H1 (cell line): ENCODE results near the gene CNTN5. TPM values are rescaled to one million over a fixed set of nuclear protein-coding genes. Genes with fewer than 3 reads are reported as not detected.
A peak's percentile ranks its signal among the peaks of the same experiment; 100 is the strongest.

Experiments
- CTCF ChIA-PET: fragments of 300-600 bp; sonication (Branson Sonifier 250); formaldehyde crosslinking; loops from one replicate; lab custom pipeline; 2021; ENCODE audit not compliant: partially characterized antibody; lab: Charles Lee
- POLR2A ChIA-PET: fragments of 300-600 bp; sonication (Branson Sonifier 250); formaldehyde crosslinking; loops from one replicate; lab custom pipeline; 2021; ENCODE audit warnings: inconsistent platforms; ENCODE audit not compliant: partially characterized antibody; lab: Charles Lee
- DNase-seq, 2 experiments: peaks; one replicate each; pipeline versions ENCODE4 v3.0.0 to v3.0.0-alpha.2; 2010 to 2022; ENCODE audit warnings: low spot score in 2 of 2, low read depth in 1 of 2, mixed read lengths in 1 of 2
- FAIRE-seq: peaks from 2 replicates; lab custom pipeline; 2011; peaks lifted over from hg19 to GRCh38; lab: Jason Lieb, UNC
- H2AFZ ChIP-seq: 2 replicates; pipeline ENCODE4 v1.8.1; 2012; ENCODE audit warnings: low read length, inconsistent platforms
- H2AK5ac ChIP-seq: 2 replicates; pipeline ENCODE4 v1.6.1; 2013; ENCODE audit warnings: low read depth, low read length
- H2BK120ac ChIP-seq: replicated peaks from 2 replicates; pipeline ENCODE3; 2013; ENCODE audit warnings: low read depth, low read length, inconsistent platforms
- H2BK12ac ChIP-seq: 2 replicates; pipeline ENCODE4 v1.6.1; 2013; ENCODE audit warnings: low read depth, low read length
- H2BK15ac ChIP-seq: 2 replicates; pipeline ENCODE4 v1.6.1; 2013; ENCODE audit warnings: low read length
- H2BK20ac ChIP-seq: 2 replicates; pipeline ENCODE4 v1.6.1; 2013; ENCODE audit warnings: low read length
- H2BK5ac ChIP-seq: 2 replicates; pipeline ENCODE4 v1.6.1; 2013; ENCODE audit warnings: low read depth, low read length
- H3K14ac ChIP-seq: 2 replicates; pipeline ENCODE4 v1.6.1; 2013; ENCODE audit warnings: inconsistent platforms; ENCODE audit not compliant: insufficient read length
- H3K18ac ChIP-seq: 2 replicates; pipeline ENCODE4 v1.6.1; 2013; ENCODE audit warnings: low read length; ENCODE audit errors: extremely low read depth
- H3K23ac ChIP-seq: 2 replicates; pipeline ENCODE4 v1.6.1; 2013; ENCODE audit warnings: inconsistent platforms; ENCODE audit not compliant: insufficient read length
- H3K23me2 ChIP-seq: 2 replicates; pipeline ENCODE4 v1.6.1; 2013; ENCODE audit warnings: low read depth, low read length
- H3K27ac ChIP-seq: 2 replicates; pipeline ENCODE4 v1.6.1; 2011; ENCODE audit warnings: low read depth, low read length, inconsistent platforms
- H3K27me3 ChIP-seq, 4 experiments: replicated peaks in 1 of 4; 1 replicate in 1 of 4; 2 replicates in 3 of 4; pipeline versions ENCODE4 v1.6.1 to v1.8.1; 2011 to 2013; ENCODE audit warnings: low read length in 3 of 4, mild to moderate bottlenecking in 3 of 4, inconsistent platforms in 2 of 4, mixed read lengths in 2 of 4, moderate library complexity in 1 of 4; ENCODE audit not compliant: control insufficient read depth in 3 of 4, insufficient read depth in 3 of 4; ENCODE audit errors: extremely low read depth in 1 of 4
- H3K36me3 ChIP-seq, 4 experiments: 2 replicates each; pipeline versions ENCODE4 v1.6.1 to v1.8.1; 2011 to 2013; ENCODE audit warnings: mild to moderate bottlenecking in 4 of 4, low read length in 3 of 4, moderate library complexity in 2 of 4, control low read depth in 1 of 4, inconsistent platforms in 1 of 4; ENCODE audit not compliant: insufficient read depth in 4 of 4, control insufficient read depth in 2 of 4
- H3K4ac ChIP-seq: replicated peaks from 2 replicates; pipeline ENCODE3; 2013; ENCODE audit warnings: low read length, low read depth, mixed read lengths, inconsistent platforms; ENCODE audit not compliant: insufficient read length
- H3K4me1 ChIP-seq, 4 experiments: replicated peaks in 1 of 4; 1 replicate in 1 of 4; 2 replicates in 3 of 4; pipeline versions ENCODE4 v1.6.1 to v1.8.1; 2011 to 2013; ENCODE audit warnings: low read length in 3 of 4, inconsistent platforms in 2 of 4, mixed read lengths in 1 of 4; ENCODE audit not compliant: insufficient read depth in 4 of 4, control insufficient read depth in 3 of 4
- H3K4me2 ChIP-seq, 2 experiments: 2 replicates each; pipeline versions ENCODE4 v1.6.1 to v1.8.1; 2011 to 2013; ENCODE audit warnings: low read depth in 2 of 2, low read length in 2 of 2, control low read depth in 1 of 2, inconsistent platforms in 1 of 2, mild to moderate bottlenecking in 1 of 2; ENCODE audit not compliant: insufficient read depth in 1 of 2
- H3K4me3 ChIP-seq, 4 experiments: fragments of 200-600, 300-600 bp in 1 of 4; sonication (generic), shearing (Covaris generic), sonication (Bioruptor Twin) in 1 of 4; 2 replicates each; pipeline versions ENCODE4 v1.5.1 to v1.8.1; 2011 to 2016; ENCODE audit warnings: low read length in 4 of 4, low read depth in 3 of 4, control low read depth in 2 of 4, inconsistent platforms in 2 of 4, mild to moderate bottlenecking in 2 of 4, mixed read lengths in 1 of 4, moderate library complexity in 1 of 4; ENCODE audit not compliant: insufficient read depth in 2 of 4; ENCODE audit errors: extremely low read depth in 1 of 4
- H3K56ac ChIP-seq: replicated peaks from 2 replicates; pipeline ENCODE3; 2013; ENCODE audit warnings: low read depth, mild to moderate bottlenecking, mixed read lengths, low read length, inconsistent platforms; ENCODE audit not compliant: insufficient read length
- H3K79me1 ChIP-seq: 2 replicates; pipeline ENCODE4 v1.6.1; 2013; ENCODE audit warnings: low read depth, low read length, control low read depth
- H3K79me2 ChIP-seq, 2 experiments: 2 replicates each; pipeline versions ENCODE4 v1.6.1 to v1.8.1; 2012 to 2013; ENCODE audit warnings: low read length in 2 of 2, mild to moderate bottlenecking in 2 of 2, inconsistent platforms in 1 of 2; ENCODE audit not compliant: insufficient read depth in 2 of 2, control insufficient read depth in 1 of 2
- H3K9ac ChIP-seq, 4 experiments: replicated peaks in 1 of 4; 1 replicate in 1 of 4; 2 replicates in 3 of 4; pipeline versions ENCODE4 v1.6.1 to v1.8.1; 2011 to 2013; ENCODE audit warnings: low read depth in 3 of 4, low read length in 3 of 4, control low read depth in 2 of 4, mild to moderate bottlenecking in 2 of 4, moderate library complexity in 2 of 4, inconsistent platforms in 1 of 4; ENCODE audit errors: extremely low read depth in 1 of 4
- H3K9me3 ChIP-seq, 2 experiments: 2 replicates each; pipeline versions ENCODE4 v1.6.1 to v1.8.1; 2012 to 2013; ENCODE audit warnings: mild to moderate bottlenecking in 2 of 2, moderate library complexity in 2 of 2, control low read depth in 1 of 2, inconsistent platforms in 1 of 2, low read depth in 1 of 2, low read length in 1 of 2, mixed read lengths in 1 of 2; ENCODE audit not compliant: insufficient read depth in 2 of 2
- H4K20me1 ChIP-seq, 2 experiments: replicated peaks in 1 of 2; 2 replicates each; pipeline versions ENCODE3 to v1.8.1; 2011 to 2013; ENCODE audit warnings: inconsistent platforms in 2 of 2, low read length in 2 of 2, mild to moderate bottlenecking in 1 of 2; ENCODE audit not compliant: insufficient read depth in 2 of 2, control insufficient read depth in 1 of 2
- H4K5ac ChIP-seq: 2 replicates; pipeline ENCODE4 v1.6.1; 2013; ENCODE audit warnings: low read length, low read depth, mixed read lengths, inconsistent platforms; ENCODE audit not compliant: insufficient read length
- H4K8ac ChIP-seq: 2 replicates; pipeline ENCODE4 v1.8.0; 2013; ENCODE audit warnings: mild to moderate bottlenecking, moderate library complexity, low read length, inconsistent platforms; ENCODE audit not compliant: insufficient read depth; ENCODE audit errors: extremely low read depth
- H4K91ac ChIP-seq: replicated peaks from 2 replicates; pipeline ENCODE3; 2013; ENCODE audit warnings: low read length, mixed read lengths, inconsistent platforms; ENCODE audit not compliant: insufficient read length
- GTF2F1 ChIP-seq: IDR thresholded peaks from 2 replicates; pipeline ENCODE4 v1.6.1; 2012; ENCODE audit warnings: low read depth, low read length, improper control_type of control experiment, borderline replicate concordance
- HDAC2 ChIP-seq, 2 experiments: fragments of 300-600 bp in 1 of 2; sonication (generic) in 1 of 2; IDR thresholded peaks; 2 replicates each; pipeline ENCODE4 v1.6.1; 2011 to 2012; ENCODE audit warnings: low read depth in 2 of 2, low read length in 2 of 2, mild to moderate bottlenecking in 2 of 2, moderate library complexity in 2 of 2, borderline replicate concordance in 1 of 2, inconsistent platforms in 1 of 2
- RAD21 ChIP-seq, 2 experiments: IDR thresholded peaks in 1 of 2; conservative IDR thresholded peaks in 1 of 2; 2 replicates each; pipeline ENCODE4 v1.6.1; 2011; ENCODE audit warnings: low read depth in 2 of 2, low read length in 2 of 2, improper control_type of control experiment in 1 of 2, inconsistent platforms in 1 of 2, mild to moderate bottlenecking in 1 of 2, moderate library complexity in 1 of 2
- SIRT6 ChIP-seq: IDR thresholded peaks from one replicate; pipeline ENCODE4 v1.7.1; 2012; ENCODE audit warnings: low read length, inconsistent platforms
- SIX5 ChIP-seq: IDR thresholded peaks from 2 replicates; pipeline ENCODE4 v1.6.1; 2011; ENCODE audit warnings: mild to moderate bottlenecking, low read depth, low read length
- YY1 ChIP-seq: IDR thresholded peaks from 2 replicates; pipeline ENCODE4 v1.6.1; 2011; ENCODE audit warnings: low read depth, mild to moderate bottlenecking, low read length
- ZNF274 ChIP-seq: IDR thresholded peaks from 2 replicates; pipeline ENCODE4 v1.7.0; 2012; ENCODE audit warnings: low read length, borderline replicate concordance; ENCODE audit errors: extremely low read depth
- WGBS, 2 experiments: shearing (Covaris generic) in 1 of 2; methylation state at CpG; one replicate each; pipeline versions ENCODE4 v1.1.6 to v1.1.7; 2013 to 2015; ENCODE audit warnings: low lambda C conversion rate in 2 of 2, mixed read lengths in 2 of 2, inconsistent platforms in 1 of 2, low coverage in 1 of 2, missing lambda C conversion rate in 1 of 2; ENCODE audit not compliant: insufficient replicate concordance in 2 of 2, insufficient coverage in 1 of 2, insufficient read length in 1 of 2; ENCODE audit errors: extremely low coverage in 1 of 2, missing lambda C conversion rate in 1 of 2; 5-methylcytosine and 5-hydroxymethylcytosine counted together
- polyA plus RNA-seq, 7 experiments: library from polyadenylated mRNA; depleted of rRNA in 3 of 7; stranded (reverse) in 5 of 7; unstranded in 2 of 7; fragments of >200 nt in 5 of 7; fragments of 200-250 nt in 2 of 7; gene quantifications; 1 replicate in 5 of 7; 2 replicates in 1 of 7; 4 replicates in 1 of 7; pipeline versions ENCODE4 v1.2.1 to v1.2.3, GENCODE V29; 2011 to 2013; ENCODE audit warnings: missing spikeins in 2 of 7, mixed read lengths in 2 of 7
- total RNA-seq: library from RNA; stranded (reverse); fragmentation: NEBNext Ultra II Directional; extraction: Animal tissue kit (Norgen Biotek cat#: 25700); gene quantifications from 2 replicates; pipeline ENCODE4 v1.2.1, GENCODE V29; 2021

Gene CNTN5
- total and polyA plus RNA-seq, 2 of the 8 experiments (the other 6 are each of a cell fraction or from before 2014, with no cell fraction given): not detected

DNA sequence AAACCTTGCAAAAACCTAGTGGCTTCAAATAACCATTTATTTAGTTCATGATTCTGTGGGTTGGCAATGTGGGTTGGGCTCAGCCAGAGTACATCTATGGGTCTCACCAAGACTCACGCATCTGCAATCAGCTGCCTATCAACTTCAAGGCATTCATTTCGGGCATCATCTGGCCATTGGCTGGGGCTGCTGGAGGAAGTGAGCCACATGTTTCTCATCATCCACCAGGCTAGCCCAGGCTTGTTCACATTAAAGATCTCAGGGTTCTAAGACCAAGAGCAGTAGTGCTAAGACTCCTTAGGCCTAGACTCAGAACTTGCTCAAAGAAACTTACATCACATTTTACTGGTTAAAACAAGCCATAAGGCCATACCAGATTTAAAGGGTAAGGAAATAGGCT is 1187.5 kb downstream of the CNTN5 start:
- peaks cover 0 to 1% (median 0%) of the 10 kb centered on the region in 4 experiments; a peak in 1 of 7 replicates for H3K27me3 ChIP-seq
- 92% methylated on average over 2 of the region's 2 CpGs; no CpG with 5 or more reads in 1 of the 2 experiments for WGBS, 2 experiments
- H3K23ac ChIP-seq: no peak overlapping the region
- ChIA-PET CTCF (interaction anchor here (0.8 kb wide), 1 partner anchor 21 kb away, joined by 3 read pairs; no protein-coding TSS in a partner anchor), POLR2A (no interaction called here)
- DNase-seq (no peak), FAIRE-seq (no peak)
- H2BK20ac ChIP-seq: no peak overlapping the region
- H3K9me3 ChIP-seq: no peaks in the 10 kb centered on the region
- H4K91ac ChIP-seq: no peak overlapping the region
- no peak overlapping the region for H3K4me2 ChIP-seq
- H4K20me1 ChIP-seq: no peaks in the 10 kb centered on the region
- no peaks in the 10 kb centered on the region for H3K36me3 ChIP-seq
- H4K8ac ChIP-seq: no peak overlapping the region
- no peak overlapping the region for H4K5ac ChIP-seq
- H2BK15ac ChIP-seq: no peak overlapping the region
- H2BK120ac ChIP-seq: no peak overlapping the region
- H3K79me2 ChIP-seq: no peaks in the 10 kb centered on the region
- no peak overlapping the region for H3K18ac ChIP-seq
- H3K4ac ChIP-seq: no peak overlapping the region
- peak overlapping the region; percentile 1; the same call in 1 of the 2 replicates for H2AFZ ChIP-seq
- no peak overlapping the region for H2AK5ac ChIP-seq
- H3K79me1 ChIP-seq: no peaks in the 10 kb centered on the region
- H2BK12ac ChIP-seq: no peak overlapping the region
- no peaks in the 10 kb centered on the region; the same call in 1 of the 2 replicates for H3K23me2 ChIP-seq
- H2BK5ac ChIP-seq: no peak overlapping the region
- no peak overlapping the region for H3K4me3 ChIP-seq
- H3K14ac ChIP-seq: no peak overlapping the region
- H3K56ac ChIP-seq: no peak overlapping the region
- H3K4me1 ChIP-seq: no peaks in the 10 kb centered on the region
- no peak overlapping the region for H3K9ac ChIP-seq
- H3K27ac ChIP-seq: no peak overlapping the region
- TF ChIP-seq HDAC2 (IDR thresholded peaks at IDR 0.05; ENCODE audit: borderline replicate concordance in 1 of 2, low read depth in 2 of 2, low read length in 2 of 2) (no peak), SIX5 (no peak), YY1 (no peak), RAD21 (IDR thresholded peaks at IDR 0.05 in 1 of 2, conservative IDR thresholded peaks at IDR 0.05 in 1 of 2; ENCODE audit: low read depth in 2 of 2, low read length in 2 of 2) (no peak), ZNF274 (no peak), GTF2F1 (no peak), SIRT6 (no peak)
